Left ventricle myocardium inferior (tissue), 1 donor: ENCODE results near the gene FIGNL2. TPM values are rescaled to one million over a fixed set of nuclear protein-coding genes. Genes with fewer than 3 reads are reported as not detected.

Source experiments
- DNase-seq: peaks from one replicate; pipeline ENCODE4 v3.0.0-alpha.2; 2020
- H3K27ac ChIP-seq: fragments of 200-600 bp; replicated peaks from 2 replicates; pipeline ENCODE4 v1.8.0; 2021
- H3K27me3 ChIP-seq: fragments of 200-600 bp; 2 replicates; pipeline ENCODE4 v1.8.0; 2021; ENCODE audit warnings: low read depth
- H3K36me3 ChIP-seq: fragments of 200-600 bp; 2 replicates; pipeline ENCODE4 v1.8.0; 2021
- H3K4me1 ChIP-seq: fragments of 200-600 bp; 2 replicates; pipeline ENCODE4 v1.8.0; 2021
- H3K4me3 ChIP-seq: fragments of 200-600 bp; 2 replicates; pipeline ENCODE4 v1.8.0; 2021; ENCODE audit warnings: mild to moderate bottlenecking, moderate library complexity
- H3K9me3 ChIP-seq: fragments of 200-600 bp; replicated peaks from 2 replicates; pipeline ENCODE4 v1.8.0; 2021
- CTCF ChIP-seq: fragments of 200-600 bp; IDR thresholded peaks from 2 replicates; pipeline ENCODE4 v1.8.0; 2021; ENCODE audit warnings: antibody characterized with exemption, mild to moderate bottlenecking, borderline replicate concordance
- intact Hi-C: fragments of 100-400 bp; cut with micrococcal nuclease; formaldehyde crosslinking; loops from one replicate; pipeline ENCODE4 v1.11.0; 2022
- total RNA-seq: library from RNA; stranded (reverse); fragmentation: NEBNext Ultra II Directional; extraction: Animal tissue kit (Norgen Biotek cat#: 25700); gene quantifications from one replicate; pipeline ENCODE4 v1.2.1, GENCODE V29; 2021
- donor health status: DM: no; HTN: yes; CAD: no; lungs with severe emphysema.

Gene FIGNL2
- total RNA-seq, 1 donor from 2014 or later: 0.30 TPM

GRCh38 chr12:51869496-51869865 is 21.0 kb upstream of the FIGNL2 start:
- intact Hi-C loops: no loop called here
- Histone ChIP-seq H3K27ac (no peak overlapping the region), H3K27me3 (peaks cover 56% of the 10 kb centered on the region), H3K9me3 (no peaks in the 10 kb centered on the region), H3K36me3 (no peaks in the 10 kb centered on the region), H3K4me1 (peaks cover 17% of the 10 kb centered on the region), H3K4me3 (peak overlapping the region; percentile 67)
- no peak for TF ChIP-seq CTCF
- no peak for DNase-seq

GRCh38 chr12:51868821-51869495 is 20.4 kb upstream of the FIGNL2 start:
- intact Hi-C loops: no loop called here
- no peak for DNase-seq
- TF ChIP-seq CTCF: no peak
- no peaks in the 10 kb centered on the region for H3K36me3 ChIP-seq
- no peak overlapping the region for H3K27ac ChIP-seq
- no peaks in the 10 kb centered on the region for H3K9me3 ChIP-seq
- peaks cover 23% of the 10 kb centered on the region for H3K4me1 ChIP-seq
- peak overlapping the region; percentile 67 for H3K4me3 ChIP-seq
- H3K27me3 ChIP-seq: peaks cover 61% of the 10 kb centered on the region

GRCh38 chr12:51867796-51868428 is 19.4 kb upstream of the FIGNL2 start:
- no peaks in the 10 kb centered on the region for H3K36me3 ChIP-seq
- peaks cover 29% of the 10 kb centered on the region for H3K4me1 ChIP-seq
- no peak overlapping the region for H3K27ac ChIP-seq
- H3K4me3 ChIP-seq: no peak overlapping the region
- DNase-seq: no peak
- intact Hi-C loops: no loop called here
- H3K9me3 ChIP-seq: no peaks in the 10 kb centered on the region
- H3K27me3 ChIP-seq: peaks cover 72% of the 10 kb centered on the region
- TF ChIP-seq CTCF: no peak

GRCh38 chr12:51867371-51867770 is 18.9 kb upstream of the FIGNL2 start:
- H3K27me3 ChIP-seq: peaks cover 77% of the 10 kb centered on the region
- no peak for DNase-seq
- H3K36me3 ChIP-seq: no peaks in the 10 kb centered on the region
- no peak for TF ChIP-seq CTCF
- intact Hi-C loops: no loop called here
- no peak overlapping the region for H3K4me3 ChIP-seq
- no peaks in the 10 kb centered on the region for H3K9me3 ChIP-seq
- H3K4me1 ChIP-seq: peaks cover 29% of the 10 kb centered on the region
- no peak overlapping the region for H3K27ac ChIP-seq

DNA sequence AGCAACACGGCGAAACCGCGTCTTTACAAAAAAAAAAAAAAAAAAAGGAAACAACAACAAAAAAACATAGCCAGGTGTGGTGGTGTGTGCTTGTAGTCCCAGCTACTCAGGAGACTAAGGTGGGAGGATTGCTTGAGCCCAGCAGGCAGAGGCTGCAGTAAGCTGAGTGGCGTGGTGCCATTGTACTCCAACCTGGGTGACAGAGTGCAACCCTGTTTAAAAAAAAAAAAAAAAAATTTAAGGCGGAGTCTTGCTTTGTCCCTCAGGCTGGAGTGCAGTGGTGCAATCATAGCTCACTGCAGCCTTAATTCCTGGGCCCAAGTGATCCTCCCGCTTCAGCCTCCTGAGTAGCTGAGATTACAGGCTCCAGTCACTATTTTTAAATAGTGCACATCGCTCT is 18.2 kb upstream of the FIGNL2 start:
- intact Hi-C loops: no loop called here
- H3K4me1 ChIP-seq: peaks cover 29% of the 10 kb centered on the region

More for the DNA sequence above, 18.2 kb upstream of the FIGNL2 start:
- no peaks in the 10 kb centered on the region for H3K36me3 ChIP-seq
- H3K4me3 ChIP-seq: no peak overlapping the region
- no peak for DNase-seq
- peaks cover 83% of the 10 kb centered on the region for H3K27me3 ChIP-seq
- TF ChIP-seq CTCF: no peak
- H3K9me3 ChIP-seq: no peaks in the 10 kb centered on the region
- H3K27ac ChIP-seq: no peak overlapping the region
